Measurements from ENCODE around the gene LINC00237.

LINC00237 gene

GRCh38 chr20:21090721-21091120, 15.4 kb downstream of the LINC00237 start:
- H3K27ac Mint-ChIP-seq, result no peak overlapping the region
- no peaks in the 10 kb centered on the region for H3K9me3 Mint-ChIP-seq
- H3K27me3 Mint-ChIP-seq, result peaks cover 80% of the 10 kb centered on the region
- H3K4me3 Mint-ChIP-seq, result no peak overlapping the region
- H3K4me1 Mint-ChIP-seq (ENCODE audit: low read depth), result no peaks in the 10 kb centered on the region
- H3K36me3 Mint-ChIP-seq (ENCODE audit: low read depth), result no peaks in the 10 kb centered on the region

GRCh38 chr20:21090111-21090618, 16.0 kb downstream of the LINC00237 start:
- Mint-ChIP-seq H3K27ac (no peak overlapping the region), H3K4me1 (ENCODE audit: low read depth) (no peaks in the 10 kb centered on the region), H3K27me3 (peaks cover 74% of the 10 kb centered on the region), H3K36me3 (ENCODE audit: low read depth) (no peaks in the 10 kb centered on the region), H3K4me3 (no peak overlapping the region), H3K9me3 (no peaks in the 10 kb centered on the region)

- Mint-ChIP-seq H3K27me3 (peaks cover 75% of the 10 kb centered on the region), H3K36me3 (ENCODE audit: low read depth) (no peaks in the 10 kb centered on the region), H3K9me3 (no peaks in the 10 kb centered on the region), H3K4me1 (ENCODE audit: low read depth) (no peaks in the 10 kb centered on the region), H3K4me3 (no peak overlapping the region), H3K27ac (no peak overlapping the region)
Observed at GRCh38 chr20:21089391-21089790, 16.8 kb downstream of the LINC00237 start.

GRCh38 chr20:21087862-21088540, 18.2 kb downstream of the LINC00237 start:
- H3K27me3 Mint-ChIP-seq, result peaks cover 70% of the 10 kb centered on the region

GRCh38 chr20:21083825-21084325, 22.3 kb downstream of the LINC00237 start:
- Mint-ChIP-seq H3K27me3 (peaks cover 58% of the 10 kb centered on the region), H3K27ac (no peak overlapping the region), H3K4me1 (ENCODE audit: low read depth) (no peaks in the 10 kb centered on the region), H3K4me3 (no peak overlapping the region), H3K9me3 (no peaks in the 10 kb centered on the region), H3K36me3 (ENCODE audit: low read depth) (no peaks in the 10 kb centered on the region)

More at GRCh38 chr20:21087862-21088540, 18.2 kb downstream of the LINC00237 start:
- Mint-ChIP-seq H3K27ac (no peak overlapping the region), H3K36me3 (ENCODE audit: low read depth) (no peaks in the 10 kb centered on the region), H3K9me3 (no peaks in the 10 kb centered on the region), H3K4me1 (ENCODE audit: low read depth) (no peaks in the 10 kb centered on the region), H3K4me3 (no peak overlapping the region)

- Mint-ChIP-seq H3K27me3 (peaks cover 52% of the 10 kb centered on the region), H3K27ac (no peak overlapping the region), H3K4me3 (no peak overlapping the region), H3K4me1 (ENCODE audit: low read depth) (no peaks in the 10 kb centered on the region), H3K36me3 (ENCODE audit: low read depth) (no peaks in the 10 kb centered on the region), H3K9me3 (no peaks in the 10 kb centered on the region)
Observed at GRCh38 chr20:21082584-21082983, 23.6 kb downstream of the LINC00237 start.

GRCh38 chr20:21077809-21078345, 28.3 kb downstream of the LINC00237 start:
- Mint-ChIP-seq H3K27ac (no peak overlapping the region), H3K27me3 (peaks cover 49% of the 10 kb centered on the region), H3K9me3 (no peaks in the 10 kb centered on the region), H3K4me1 (ENCODE audit: low read depth) (peaks cover 4% of the 10 kb centered on the region), H3K36me3 (ENCODE audit: low read depth) (no peaks in the 10 kb centered on the region), H3K4me3 (no peak overlapping the region)

GRCh38 chr20:21076073-21076472, 30.1 kb downstream of the LINC00237 start:
- no peak overlapping the region for H3K4me3 Mint-ChIP-seq
- H3K27me3 Mint-ChIP-seq, result peaks cover 39% of the 10 kb centered on the region
- peaks cover 4% of the 10 kb centered on the region for H3K4me1 Mint-ChIP-seq (ENCODE audit: low read depth)
- H3K36me3 Mint-ChIP-seq (ENCODE audit: low read depth), result no peaks in the 10 kb centered on the region
- H3K9me3 Mint-ChIP-seq, result no peaks in the 10 kb centered on the region
- H3K27ac Mint-ChIP-seq, result no peak overlapping the region

- H3K27me3 Mint-ChIP-seq, result peaks cover 42% of the 10 kb centered on the region
- H3K27ac Mint-ChIP-seq, result no peak overlapping the region
- no peaks in the 10 kb centered on the region for H3K9me3 Mint-ChIP-seq
- no peak overlapping the region for H3K4me3 Mint-ChIP-seq
- H3K4me1 Mint-ChIP-seq (ENCODE audit: low read depth), result peaks cover 4% of the 10 kb centered on the region
- no peaks in the 10 kb centered on the region for H3K36me3 Mint-ChIP-seq (ENCODE audit: low read depth)
Observed at GRCh38 chr20:21075471-21075870, 30.7 kb downstream of the LINC00237 start.

- Mint-ChIP-seq H3K4me3 (no peak overlapping the region), H3K27me3 (peaks cover 39% of the 10 kb centered on the region), H3K27ac (no peak overlapping the region), H3K36me3 (ENCODE audit: low read depth) (no peaks in the 10 kb centered on the region), H3K9me3 (no peaks in the 10 kb centered on the region), H3K4me1 (ENCODE audit: low read depth) (peaks cover 4% of the 10 kb centered on the region)
Observed at GRCh38 chr20:21074605-21075336, 31.4 kb downstream of the LINC00237 start.

- Mint-ChIP-seq H3K36me3 (ENCODE audit: low read depth) (no peaks in the 10 kb centered on the region), H3K27me3 (peaks cover 42% of the 10 kb centered on the region), H3K9me3 (no peaks in the 10 kb centered on the region), H3K4me1 (ENCODE audit: low read depth) (no peaks in the 10 kb centered on the region), H3K4me3 (no peak overlapping the region), H3K27ac (no peak overlapping the region)
Observed at GRCh38 chr20:21067255-21067654, 38.9 kb downstream of the LINC00237 start.

GRCh38 chr20:21064924-21065323, 41.2 kb downstream of the LINC00237 start:
- Mint-ChIP-seq H3K27ac (no peak overlapping the region), H3K9me3 (no peaks in the 10 kb centered on the region)

GRCh38 chr20:21063276-21063675, 42.9 kb downstream of the LINC00237 start:
- Mint-ChIP-seq H3K4me1 (ENCODE audit: low read depth) (no peaks in the 10 kb centered on the region), H3K4me3 (no peak overlapping the region), H3K27me3 (peaks cover 41% of the 10 kb centered on the region), H3K36me3 (ENCODE audit: low read depth) (no peaks in the 10 kb centered on the region), H3K27ac (no peak overlapping the region), H3K9me3 (no peaks in the 10 kb centered on the region)

More at GRCh38 chr20:21064924-21065323, 41.2 kb downstream of the LINC00237 start:
- Mint-ChIP-seq H3K4me3 (no peak overlapping the region), H3K27me3 (peaks cover 43% of the 10 kb centered on the region), H3K36me3 (ENCODE audit: low read depth) (no peaks in the 10 kb centered on the region), H3K4me1 (ENCODE audit: low read depth) (no peaks in the 10 kb centered on the region)

- Mint-ChIP-seq H3K27ac (no peak overlapping the region), H3K9me3 (no peaks in the 10 kb centered on the region), H3K4me1 (ENCODE audit: low read depth) (no peaks in the 10 kb centered on the region), H3K27me3 (peaks cover 18% of the 10 kb centered on the region), H3K4me3 (no peak overlapping the region), H3K36me3 (ENCODE audit: low read depth) (no peaks in the 10 kb centered on the region)
Observed at GRCh38 chr20:21053002-21053762, 53.0 kb downstream of the LINC00237 start.

- Mint-ChIP-seq H3K27me3 (peaks cover 16% of the 10 kb centered on the region), H3K27ac (no peak overlapping the region), H3K4me1 (ENCODE audit: low read depth) (no peaks in the 10 kb centered on the region), H3K4me3 (no peak overlapping the region), H3K36me3 (ENCODE audit: low read depth) (no peaks in the 10 kb centered on the region), H3K9me3 (no peaks in the 10 kb centered on the region)
Observed at GRCh38 chr20:21052686-21053001, 53.5 kb downstream of the LINC00237 start.
